Measurements from ENCODE around the gene KCNMA1.

Gene KCNMA1

DNA sequence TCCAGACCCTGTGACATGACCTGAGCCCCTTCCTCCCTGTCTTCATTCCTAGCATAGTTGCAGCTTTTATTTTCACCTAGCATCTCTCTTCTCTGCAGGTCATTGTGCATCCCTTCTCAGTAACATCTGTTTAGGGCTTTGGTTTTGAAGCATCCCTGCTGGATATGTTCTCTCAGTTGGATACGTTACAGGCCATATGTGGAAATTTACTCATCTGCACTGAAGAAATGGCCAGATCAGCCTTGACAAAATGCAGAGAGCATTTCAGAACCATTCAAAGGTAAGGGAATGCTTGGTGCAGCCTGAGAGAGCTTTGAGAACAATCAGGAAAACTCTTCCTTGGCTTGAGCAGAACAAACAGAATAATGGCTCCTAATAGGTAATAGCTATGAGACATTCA lies 647.0 kb downstream of the KCNMA1 start:
- no peaks in the 10 kb centered on the region for H3K9me3 ChIP-seq (ENCODE audit: control insufficient read depth, insufficient read depth, low read length)
- no peak overlapping the region for H3K9ac ChIP-seq (ENCODE audit: low read depth, low read length)
- no peaks in the 10 kb centered on the region for H3K36me3 ChIP-seq (ENCODE audit: insufficient read depth, low read length)
- no peaks in the 10 kb centered on the region for H3K4me1 ChIP-seq (ENCODE audit: insufficient read depth, low read length)

DNA sequence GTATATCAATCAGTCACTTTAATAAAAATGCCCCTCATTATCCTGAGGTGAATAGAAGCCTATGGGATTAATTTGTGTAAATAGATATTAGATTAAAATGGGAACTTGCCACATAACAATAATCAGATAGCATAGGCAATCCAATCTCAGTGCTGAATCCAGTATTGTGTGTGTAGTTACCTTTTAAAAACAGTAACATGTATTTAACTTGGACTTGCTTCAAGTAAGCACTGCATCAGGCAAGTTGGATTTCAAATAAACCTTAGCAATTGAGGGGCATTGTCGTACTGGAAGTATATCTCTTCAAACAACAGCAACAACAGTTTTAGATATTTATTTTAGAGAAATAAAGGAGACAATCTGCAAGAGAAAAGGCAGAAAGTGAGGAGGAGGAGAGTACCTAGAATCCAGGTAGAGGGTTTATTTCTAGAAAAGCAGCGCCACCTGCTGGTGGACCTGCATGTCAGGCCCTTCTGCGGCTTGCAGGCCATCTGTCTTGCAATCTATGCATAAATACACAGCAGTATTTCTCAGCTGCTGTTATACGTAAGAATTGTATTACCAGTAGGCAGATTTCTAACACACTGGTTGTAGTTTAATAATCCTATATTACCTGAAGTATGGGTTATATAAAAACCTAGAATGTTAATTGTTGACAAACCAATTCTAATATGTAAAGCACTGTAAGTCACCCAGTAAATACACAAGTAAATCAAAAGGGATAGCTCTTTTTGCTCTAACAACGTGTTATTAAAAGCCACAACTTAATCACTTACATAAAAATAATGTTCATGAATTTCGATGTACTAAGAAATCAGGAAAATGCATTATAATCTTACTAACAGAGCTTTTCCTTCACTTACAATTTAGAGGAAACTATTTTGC lies 652.8 kb downstream of the KCNMA1 start:
- H3K9me3 ChIP-seq (ENCODE audit: control insufficient read depth, insufficient read depth, low read length): no peaks in the 10 kb centered on the region
- H3K36me3 ChIP-seq (ENCODE audit: insufficient read depth, low read length): no peaks in the 10 kb centered on the region
- H3K4me1 ChIP-seq (ENCODE audit: insufficient read depth, low read length): no peaks in the 10 kb centered on the region; the same call in 1 of the 2 replicates
- H3K9ac ChIP-seq (ENCODE audit: low read depth, low read length): no peak overlapping the region

DNA sequence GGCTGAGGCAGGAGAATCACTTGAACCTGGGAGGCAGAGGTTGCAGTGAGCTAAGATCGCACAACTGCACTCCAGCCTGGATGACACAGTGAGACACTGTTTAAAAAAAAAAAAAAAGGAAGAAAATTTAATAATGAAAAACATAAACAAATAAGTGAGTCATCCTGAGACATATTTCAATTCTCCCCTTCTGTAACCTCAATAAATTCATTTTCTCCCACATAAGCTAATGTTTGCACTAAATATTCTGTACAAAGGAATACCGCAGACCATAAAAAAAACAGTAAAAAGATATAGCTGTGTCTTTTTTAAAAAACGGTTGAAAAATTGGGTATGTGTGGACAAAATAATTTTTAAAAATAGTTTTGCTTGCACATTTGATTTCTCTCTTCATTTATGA lies 654.0 kb downstream of the KCNMA1 start:
- no peaks in the 10 kb centered on the region for H3K36me3 ChIP-seq (ENCODE audit: insufficient read depth, low read length)
- no peak overlapping the region for H3K9ac ChIP-seq (ENCODE audit: low read depth, low read length)
- H3K9me3 ChIP-seq (ENCODE audit: control insufficient read depth, insufficient read depth, low read length): no peaks in the 10 kb centered on the region
- H3K4me1 ChIP-seq (ENCODE audit: insufficient read depth, low read length): no peaks in the 10 kb centered on the region; the same call in 1 of the 2 replicates

DNA sequence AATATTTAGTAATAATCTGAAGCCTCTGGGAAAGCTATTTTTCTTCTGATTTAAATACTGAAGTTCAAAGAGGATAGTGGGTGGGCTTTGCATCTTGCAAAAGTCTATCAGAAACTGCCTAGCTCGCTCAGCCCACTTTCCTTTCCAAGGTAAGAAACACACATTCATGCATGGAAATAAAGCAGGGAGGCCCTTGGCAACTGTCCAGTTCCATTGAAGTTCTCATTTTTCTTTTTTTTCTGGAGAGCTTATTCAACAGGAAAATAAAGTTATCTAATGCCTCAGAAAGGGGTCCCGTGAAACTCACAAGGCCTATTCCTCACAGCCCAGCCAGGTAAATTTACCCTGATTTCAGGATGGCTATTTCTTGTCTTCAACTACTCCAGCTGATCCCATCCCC lies 654.9 kb downstream of the KCNMA1 start:
- Histone ChIP-seq H3K36me3 (ENCODE audit: insufficient read depth, low read length) (no peaks in the 10 kb centered on the region), H3K9me3 (ENCODE audit: control insufficient read depth, insufficient read depth, low read length) (no peaks in the 10 kb centered on the region), H3K9ac (ENCODE audit: low read depth, low read length) (no peak overlapping the region), H3K4me1 (ENCODE audit: insufficient read depth, low read length) (no peaks in the 10 kb centered on the region; the same call in 1 of the 2 replicates)

DNA sequence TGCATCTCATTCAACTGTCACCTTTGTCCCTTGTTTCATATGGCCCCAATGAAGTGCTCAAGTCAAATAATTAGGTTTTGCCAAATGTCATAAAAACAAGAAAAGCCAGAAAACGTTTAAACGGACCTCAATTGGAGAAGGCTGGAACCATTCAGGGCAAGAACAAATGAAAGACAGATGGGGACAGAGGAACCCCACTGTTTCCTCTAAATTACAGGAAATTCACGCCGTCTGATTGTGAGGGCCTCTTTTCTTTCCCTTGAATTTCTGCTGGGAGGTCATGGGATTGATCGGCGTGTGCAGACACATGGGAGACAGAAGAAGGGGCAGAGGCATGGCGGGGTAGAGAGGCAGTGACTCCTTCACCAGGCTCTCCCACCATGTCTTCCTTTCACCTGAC lies 656.4 kb downstream of the KCNMA1 start:
- Histone ChIP-seq H3K9me3 (ENCODE audit: control insufficient read depth, insufficient read depth, low read length) (no peaks in the 10 kb centered on the region), H3K36me3 (ENCODE audit: insufficient read depth, low read length) (no peaks in the 10 kb centered on the region), H3K9ac (ENCODE audit: low read depth, low read length) (no peak overlapping the region), H3K4me1 (ENCODE audit: insufficient read depth, low read length) (no peaks in the 10 kb centered on the region; the same call in 1 of the 2 replicates)

DNA sequence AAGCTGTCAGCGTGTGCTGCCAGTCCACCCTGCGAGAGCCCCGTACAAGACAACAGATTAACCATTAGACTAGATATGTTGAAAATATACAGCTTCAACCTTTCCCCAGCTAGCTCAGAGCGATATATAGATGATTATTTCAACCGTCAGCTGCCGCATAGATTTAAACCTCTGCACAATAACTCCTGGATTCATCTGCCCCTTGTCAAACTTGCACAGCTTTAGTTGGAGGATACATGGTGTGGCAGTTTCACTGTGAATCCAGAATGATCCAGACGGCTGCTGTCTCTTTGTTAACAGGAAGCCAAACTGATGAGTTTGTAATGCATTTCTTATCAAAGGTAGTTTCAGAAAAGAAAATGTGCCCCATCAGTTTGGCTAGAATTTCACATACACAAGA lies 659.7 kb downstream of the KCNMA1 start:
- Histone ChIP-seq H3K36me3 (ENCODE audit: insufficient read depth, low read length) (no peaks in the 10 kb centered on the region), H3K4me1 (ENCODE audit: insufficient read depth, low read length) (no peaks in the 10 kb centered on the region), H3K9me3 (ENCODE audit: control insufficient read depth, insufficient read depth, low read length) (no peaks in the 10 kb centered on the region), H3K9ac (ENCODE audit: low read depth, low read length) (no peak overlapping the region)

DNA sequence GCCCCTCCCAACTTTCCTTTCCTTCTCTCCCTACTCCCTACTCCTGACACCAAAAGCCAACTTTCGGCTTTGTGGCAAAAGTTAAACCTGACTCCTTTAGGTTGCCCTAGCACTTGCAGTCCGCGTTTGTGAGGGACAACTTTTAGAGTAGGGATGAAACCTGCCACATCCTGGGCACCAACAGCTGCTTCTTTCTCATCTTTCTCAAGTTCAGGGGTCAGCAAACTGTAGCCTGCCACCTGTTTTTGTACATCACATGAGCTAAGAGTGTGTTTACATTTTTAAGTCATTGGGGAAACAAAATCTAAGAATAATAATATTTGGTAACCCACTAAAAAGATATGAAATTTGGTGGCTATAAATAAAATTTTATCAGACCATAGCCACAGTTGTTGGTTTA lies 660.6 kb downstream of the KCNMA1 start:
- no peaks in the 10 kb centered on the region for H3K4me1 ChIP-seq (ENCODE audit: insufficient read depth, low read length)
- H3K9me3 ChIP-seq (ENCODE audit: control insufficient read depth, insufficient read depth, low read length): no peaks in the 10 kb centered on the region
- no peaks in the 10 kb centered on the region for H3K36me3 ChIP-seq (ENCODE audit: insufficient read depth, low read length)
- H3K9ac ChIP-seq (ENCODE audit: low read depth, low read length): no peak overlapping the region

DNA sequence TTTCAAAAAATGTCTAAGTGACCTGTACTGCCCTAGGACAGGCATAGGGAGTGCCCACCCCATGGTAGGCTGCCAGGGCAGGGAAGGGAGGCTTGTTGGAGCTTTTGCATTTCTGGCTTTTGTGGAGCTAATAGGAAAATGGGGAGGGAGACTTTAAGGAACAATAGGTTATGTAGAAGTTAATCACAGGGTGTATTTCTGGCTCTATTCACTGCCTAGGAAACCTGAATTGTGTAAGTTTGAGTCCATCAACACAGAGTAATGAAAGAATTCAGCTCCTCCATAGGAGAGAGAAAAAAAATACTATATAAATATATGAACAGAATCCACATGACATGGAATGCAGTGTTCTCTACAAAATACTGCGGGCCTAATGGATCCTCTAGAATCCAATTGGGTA lies 661.5 kb downstream of the KCNMA1 start:
- Histone ChIP-seq H3K36me3 (ENCODE audit: insufficient read depth, low read length) (no peaks in the 10 kb centered on the region), H3K9me3 (ENCODE audit: control insufficient read depth, insufficient read depth, low read length) (no peaks in the 10 kb centered on the region), H3K4me1 (ENCODE audit: insufficient read depth, low read length) (no peaks in the 10 kb centered on the region), H3K9ac (ENCODE audit: low read depth, low read length) (no peak overlapping the region)

DNA sequence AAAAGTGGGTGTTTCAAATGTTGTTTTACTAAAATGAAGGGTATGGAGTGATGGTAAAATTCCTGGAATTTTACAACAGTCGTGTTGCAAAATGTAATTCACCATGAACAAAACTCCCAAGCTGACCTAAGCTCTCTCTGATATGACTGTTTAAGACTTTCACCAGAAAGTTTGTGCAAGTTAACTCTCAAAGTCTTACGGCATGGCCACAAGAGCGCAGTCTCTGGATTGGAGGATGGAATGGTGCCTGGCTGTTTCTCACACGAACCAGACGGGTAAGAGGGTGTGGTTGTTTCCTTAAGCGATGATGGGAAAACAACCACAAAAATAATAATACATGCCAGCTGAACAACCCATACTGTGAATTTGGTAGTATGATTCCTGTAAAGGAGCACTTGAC lies 662.5 kb downstream of the KCNMA1 start:
- H3K36me3 ChIP-seq (ENCODE audit: insufficient read depth, low read length): no peaks in the 10 kb centered on the region
- H3K9ac ChIP-seq (ENCODE audit: low read depth, low read length): no peak overlapping the region
- H3K4me1 ChIP-seq (ENCODE audit: insufficient read depth, low read length): no peaks in the 10 kb centered on the region
- no peaks in the 10 kb centered on the region for H3K9me3 ChIP-seq (ENCODE audit: control insufficient read depth, insufficient read depth, low read length)

DNA sequence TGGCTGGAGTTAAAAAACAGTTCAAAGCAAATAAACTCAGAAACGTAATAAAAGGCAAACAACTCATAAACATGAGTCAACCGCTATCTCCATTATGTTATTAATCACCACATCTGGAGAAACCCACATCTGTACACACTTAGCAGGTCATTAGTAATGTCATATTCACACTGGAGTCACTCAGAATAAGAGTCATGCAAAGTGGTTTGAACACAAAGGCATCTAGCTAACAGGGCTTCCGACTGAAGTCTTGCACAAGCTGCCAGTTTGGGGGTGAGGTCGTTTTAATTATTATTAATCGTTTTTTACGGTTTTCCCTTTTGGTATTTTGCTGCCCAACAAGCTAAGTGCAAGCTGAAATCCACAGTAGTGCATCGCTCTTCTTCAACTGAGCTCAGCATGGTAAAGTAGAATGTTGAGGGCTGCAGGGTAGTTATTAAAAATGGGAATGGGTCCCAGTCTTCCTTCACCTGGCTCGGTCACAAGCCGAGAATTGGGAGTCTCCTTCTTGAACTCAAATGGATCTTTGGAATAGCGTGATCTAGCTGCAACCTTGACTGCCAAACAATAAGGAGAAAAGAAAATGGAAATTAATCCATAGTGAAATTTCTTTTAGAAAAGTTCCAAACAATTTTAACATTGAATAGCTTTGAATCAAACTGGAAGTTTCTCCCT lies 663.5 kb downstream of the KCNMA1 start:
- Histone ChIP-seq H3K9me3 (ENCODE audit: control insufficient read depth, insufficient read depth, low read length) (no peaks in the 10 kb centered on the region), H3K4me1 (ENCODE audit: insufficient read depth, low read length) (0 out of 2 replicates have a peak, but pooled peaks cover 2% of the 10 kb centered on the region), H3K36me3 (ENCODE audit: insufficient read depth, low read length) (no peaks in the 10 kb centered on the region), H3K9ac (ENCODE audit: low read depth, low read length) (no peak overlapping the region)

DNA sequence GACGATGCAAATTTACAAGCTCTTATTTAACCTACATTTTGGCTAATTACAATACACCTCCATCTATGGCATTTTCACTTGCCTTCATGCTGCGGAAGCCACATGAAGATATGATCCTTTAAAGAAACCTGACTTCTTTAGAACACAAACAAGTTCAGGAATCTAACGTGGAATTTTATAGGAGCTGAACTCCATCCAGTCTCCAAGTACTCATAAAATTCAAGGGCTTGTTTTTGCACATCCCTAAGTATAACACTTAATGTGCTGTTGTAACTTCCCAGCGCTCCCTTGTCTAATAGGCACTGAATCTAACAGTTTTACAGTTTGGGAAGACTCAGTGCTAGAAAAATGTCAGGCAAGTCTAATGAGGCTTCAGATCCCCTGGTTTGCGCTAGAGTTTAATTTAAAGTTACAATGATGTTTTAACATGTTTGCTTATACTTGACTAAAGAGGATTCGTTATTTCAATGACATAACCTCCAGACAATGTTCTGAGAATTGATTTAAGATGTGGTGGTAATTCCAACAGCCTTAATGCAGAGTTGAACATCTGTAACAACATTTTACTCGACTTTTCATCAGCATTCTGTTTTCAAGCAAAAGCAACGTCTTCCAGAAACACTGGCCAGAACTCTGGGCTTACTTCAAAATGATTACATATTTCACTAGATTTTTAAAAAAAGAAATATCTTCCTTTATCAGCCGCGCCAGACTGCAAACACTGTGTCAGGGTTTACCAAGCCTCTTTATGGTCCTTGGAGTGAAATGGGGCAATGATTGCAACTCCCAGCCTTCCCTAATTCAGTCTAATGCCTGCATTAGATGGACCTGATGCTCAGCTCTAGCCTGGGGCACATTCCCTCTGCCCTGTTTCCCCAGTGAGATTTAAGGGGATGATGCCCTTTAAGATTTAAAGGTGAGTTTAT lies 664.3 kb downstream of the KCNMA1 start:
- no peaks in the 10 kb centered on the region for H3K9me3 ChIP-seq (ENCODE audit: control insufficient read depth, insufficient read depth, low read length)
- no peaks in the 10 kb centered on the region for H3K36me3 ChIP-seq (ENCODE audit: insufficient read depth, low read length)
- H3K9ac ChIP-seq (ENCODE audit: low read depth, low read length): no peak overlapping the region
- H3K4me1 ChIP-seq (ENCODE audit: insufficient read depth, low read length): 0 out of 2 replicates have a peak, but pooled peaks cover 2% of the 10 kb centered on the region

DNA sequence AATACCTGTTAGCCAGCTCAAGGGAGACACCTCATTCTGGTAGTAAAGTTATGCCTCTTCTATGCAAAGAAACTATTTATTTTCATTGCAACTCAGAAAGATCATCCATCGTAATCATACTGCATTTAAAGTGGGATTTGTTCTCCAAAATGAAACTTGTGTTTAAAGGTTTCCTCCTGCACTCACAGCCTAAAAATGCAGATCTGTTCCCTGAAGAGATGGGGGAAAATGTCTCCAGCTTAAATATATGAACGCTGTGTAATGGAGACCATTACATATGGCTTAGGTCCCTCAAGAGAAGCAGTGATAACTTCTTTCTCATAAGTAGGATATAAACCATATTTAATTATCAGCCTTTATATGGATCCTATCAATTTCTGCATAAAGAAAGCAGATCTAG lies 665.1 kb downstream of the KCNMA1 start:
- H3K4me1 ChIP-seq (ENCODE audit: insufficient read depth, low read length): 0 out of 2 replicates have a peak, but pooled peaks cover 2% of the 10 kb centered on the region
- no peaks in the 10 kb centered on the region for H3K36me3 ChIP-seq (ENCODE audit: insufficient read depth, low read length)
- H3K9ac ChIP-seq (ENCODE audit: low read depth, low read length): no peak overlapping the region
- no peaks in the 10 kb centered on the region for H3K9me3 ChIP-seq (ENCODE audit: control insufficient read depth, insufficient read depth, low read length)

DNA sequence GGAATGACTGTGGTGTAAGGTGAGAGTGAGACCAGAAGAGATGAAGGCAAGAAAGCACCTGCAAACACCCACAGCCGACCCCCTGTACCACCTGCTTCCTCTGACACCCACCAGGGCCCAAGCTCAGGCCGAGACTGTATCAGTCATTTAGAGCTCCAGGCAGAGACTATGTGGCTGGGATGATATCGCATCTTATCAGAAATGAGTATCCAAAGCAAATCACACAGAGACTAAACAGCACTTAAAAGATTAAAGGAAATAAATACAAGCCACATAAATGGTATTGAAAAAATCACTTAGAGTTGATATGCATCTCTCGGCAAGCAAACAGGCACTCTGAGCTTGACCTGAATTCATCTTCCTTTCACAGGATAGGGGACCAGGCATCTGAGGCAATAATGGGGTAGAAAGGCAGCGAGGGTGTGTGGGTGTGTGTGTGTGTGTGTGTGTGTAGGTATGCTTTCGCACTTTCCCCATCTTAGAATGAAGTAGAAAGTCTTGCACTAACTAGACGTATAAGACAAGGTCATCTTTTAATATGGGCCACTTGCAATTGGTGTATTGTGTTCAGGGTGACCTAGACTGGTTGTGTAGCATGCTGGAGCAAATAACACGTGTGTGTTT lies 665.9 kb downstream of the KCNMA1 start:
- Histone ChIP-seq H3K36me3 (ENCODE audit: insufficient read depth, low read length) (no peaks in the 10 kb centered on the region), H3K9ac (ENCODE audit: low read depth, low read length) (no peak overlapping the region), H3K9me3 (ENCODE audit: control insufficient read depth, insufficient read depth, low read length) (no peaks in the 10 kb centered on the region), H3K4me1 (ENCODE audit: insufficient read depth, low read length) (0 out of 2 replicates have a peak, but pooled peaks cover 2% of the 10 kb centered on the region)
